Superior temporal gyrus (tissue), 1 donor: Measurements from ENCODE around the gene RAPGEF3.

ENCODE experiments used
- DNase-seq: peaks from one replicate; pipeline ENCODE4 v3.0.0-alpha.2; 2016; ENCODE audit errors: extremely low spot score

RAPGEF3 gene

GRCh38 chr12:47744005-47744651, 14.6 kb downstream of the RAPGEF3 start:
- DNase-seq = no peak

DNA sequence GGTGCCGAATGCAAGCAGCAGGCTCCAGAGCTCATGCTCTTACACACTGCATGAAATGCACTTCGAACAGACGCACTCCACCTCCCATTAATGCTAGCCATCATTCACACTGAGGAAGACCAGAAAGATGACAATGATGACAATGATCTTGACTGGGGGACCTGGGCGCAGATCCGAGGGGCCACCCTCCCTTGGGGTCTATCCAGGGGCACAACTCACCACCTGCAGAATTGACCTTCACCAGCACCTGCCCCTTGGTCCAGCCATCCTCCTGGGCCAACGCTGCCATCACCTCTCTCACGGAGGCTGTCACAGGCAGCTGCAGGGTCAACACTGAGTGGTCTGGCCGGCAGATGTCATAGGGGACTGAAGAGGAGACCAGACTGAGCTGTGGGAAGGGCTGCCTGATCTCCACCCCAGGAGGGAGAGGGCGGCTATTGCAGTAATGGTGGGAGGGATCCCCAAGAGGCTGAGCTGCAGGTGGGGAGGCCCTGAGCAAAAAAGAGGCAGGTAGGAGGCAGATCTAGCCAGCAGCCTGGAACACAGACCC, 15.3 kb downstream of the RAPGEF3 start:
- DNase-seq = no peak

DNA sequence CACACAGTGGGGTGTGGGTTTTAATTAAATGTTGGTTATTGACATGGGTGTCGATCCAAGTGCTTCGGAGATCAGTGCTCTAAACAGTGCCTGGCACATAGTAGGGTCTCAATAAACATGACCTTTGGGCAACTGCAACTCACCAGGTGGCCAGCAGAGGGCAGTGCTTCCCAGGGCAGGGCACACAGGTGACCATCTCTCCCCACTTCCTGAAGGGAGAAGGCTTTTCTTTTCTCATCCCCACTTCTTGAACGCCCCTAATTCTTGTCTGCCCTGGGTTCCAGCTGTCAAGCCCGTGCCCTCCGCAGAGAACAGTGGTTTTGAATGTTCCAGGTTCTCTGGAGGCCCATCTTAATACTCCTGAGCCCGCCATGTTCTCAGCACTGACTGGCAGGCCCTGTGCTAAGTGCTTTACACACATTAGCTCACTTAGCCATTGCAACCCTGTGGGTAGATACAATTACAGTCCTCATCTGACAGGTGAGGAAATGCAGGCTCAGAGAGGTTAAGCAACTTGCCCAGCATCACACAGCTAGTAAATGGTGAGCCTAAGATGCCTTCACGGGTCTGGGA, 16.3 kb downstream of the RAPGEF3 start:
- DNase-seq = no peak

- peak; percentile 95 for DNase-seq
Measured at GRCh38 chr12:47741340-47741703, 17.4 kb downstream of the RAPGEF3 start.

GRCh38 chr12:47740606-47741339, 17.9 kb downstream of the RAPGEF3 start:
- no peak for DNase-seq

DNA sequence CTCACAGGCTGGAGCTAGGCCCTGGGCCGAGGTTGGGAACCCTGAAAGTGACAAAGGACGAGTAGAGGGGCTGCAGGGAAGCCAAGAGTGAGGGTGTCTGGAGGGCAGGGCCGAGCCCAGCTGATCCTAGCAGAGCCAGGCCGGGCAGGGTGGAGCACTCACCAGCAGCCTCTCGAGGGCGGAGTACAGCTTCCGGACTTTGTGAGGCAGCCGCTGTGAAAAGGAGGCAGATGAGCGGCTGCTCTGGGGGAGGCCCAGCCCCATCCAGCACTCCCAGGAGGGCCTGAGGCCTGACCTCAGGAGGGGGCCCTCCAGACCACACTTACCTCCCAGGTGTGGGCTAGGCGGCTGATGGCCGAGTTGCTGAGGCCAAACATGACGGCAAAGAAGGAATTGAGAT, 18.7 kb downstream of the RAPGEF3 start:
- DNase-seq = no peak

DNA sequence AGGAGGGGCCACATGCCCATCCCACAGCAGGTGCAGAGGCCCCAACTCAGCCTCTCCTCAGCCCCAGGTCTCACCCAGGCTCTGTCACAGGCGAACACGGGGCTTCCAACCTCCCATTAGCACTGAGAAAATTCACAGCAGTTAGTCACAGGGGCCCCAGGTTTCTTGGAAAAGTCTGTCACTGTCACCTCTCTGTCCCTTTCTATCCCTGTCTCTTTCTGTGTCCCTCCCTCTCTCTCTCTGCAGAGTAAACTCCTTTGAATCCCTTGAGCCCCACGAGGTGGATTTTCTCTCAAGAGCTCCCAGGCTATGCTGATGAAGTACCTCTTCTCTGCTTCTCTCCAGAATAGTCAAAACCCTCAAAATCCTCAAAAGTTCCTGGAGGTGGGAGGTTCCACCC, 19.4 kb downstream of the RAPGEF3 start:
- no peak for DNase-seq

DNA sequence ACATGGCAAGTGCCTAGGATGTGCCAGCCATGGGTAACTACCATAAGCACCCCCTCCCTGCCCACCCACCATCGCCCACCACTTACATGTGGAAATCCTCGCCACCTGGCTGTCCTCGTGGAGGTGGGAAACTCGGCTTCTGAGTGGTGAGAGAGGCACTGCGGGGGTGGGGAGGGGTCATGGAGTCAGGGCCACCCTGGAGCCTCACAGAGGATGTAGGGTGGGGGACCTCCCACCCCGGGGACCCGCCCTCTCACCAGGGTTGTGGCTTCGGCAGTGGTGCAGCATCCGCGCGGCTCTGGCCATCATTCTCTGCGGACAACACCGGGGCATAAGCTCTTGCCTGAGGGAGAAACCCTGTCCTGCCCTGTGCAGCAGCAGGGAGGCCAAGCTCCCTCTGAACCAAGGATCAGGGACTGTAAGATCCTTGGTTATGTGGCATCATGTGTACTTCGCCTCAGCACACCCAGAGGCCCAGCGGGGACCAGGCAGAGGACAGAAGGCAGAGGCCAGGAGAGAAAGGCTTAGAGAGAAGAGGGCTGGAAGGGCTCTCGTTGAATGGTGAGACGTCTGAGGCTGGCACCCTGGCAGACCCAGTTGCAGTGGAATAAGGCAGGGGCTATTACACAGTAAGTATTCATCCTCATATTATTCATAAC, 20.6 kb downstream of the RAPGEF3 start:
- no peak for DNase-seq

DNA sequence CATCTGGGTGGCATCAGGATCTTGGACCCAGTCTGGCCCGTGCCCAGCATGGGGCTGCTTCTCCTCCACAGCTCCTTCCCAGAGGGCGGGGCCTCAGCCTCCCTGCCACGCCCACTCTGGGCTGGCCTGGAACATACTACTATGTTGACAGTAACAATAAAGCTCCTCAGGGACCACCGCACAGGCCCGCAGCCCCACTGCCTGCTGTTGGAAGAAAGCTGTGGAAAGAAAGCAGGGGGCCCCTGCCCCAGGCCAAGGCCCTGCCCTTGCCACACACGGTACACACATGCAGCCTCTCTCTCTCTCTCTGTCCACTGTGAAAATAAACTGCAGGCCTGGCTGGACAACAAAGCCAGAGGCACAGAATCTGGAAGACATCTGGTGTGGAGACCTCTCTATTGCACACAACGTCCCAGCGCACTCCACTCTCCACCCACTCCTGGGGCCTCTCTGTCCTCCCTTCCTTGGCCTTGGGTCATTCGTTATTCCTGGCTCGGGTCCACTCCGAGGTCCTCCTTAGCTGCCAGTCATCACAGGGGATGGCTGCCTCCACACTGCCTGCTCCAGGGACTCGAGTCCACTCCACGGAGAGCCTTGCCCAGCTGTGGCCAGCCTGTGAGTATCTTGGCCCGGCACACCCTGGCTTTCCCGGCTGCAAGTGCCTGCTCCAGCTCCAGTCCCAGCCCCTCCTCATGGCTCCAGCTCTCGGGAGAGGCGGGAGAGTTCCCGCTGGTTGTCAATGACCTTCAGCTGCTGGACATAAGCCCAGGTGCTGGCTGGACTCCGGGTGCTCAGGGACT, 21.6 kb downstream of the RAPGEF3 start:
- peak; percentile 78 for DNase-seq

DNA sequence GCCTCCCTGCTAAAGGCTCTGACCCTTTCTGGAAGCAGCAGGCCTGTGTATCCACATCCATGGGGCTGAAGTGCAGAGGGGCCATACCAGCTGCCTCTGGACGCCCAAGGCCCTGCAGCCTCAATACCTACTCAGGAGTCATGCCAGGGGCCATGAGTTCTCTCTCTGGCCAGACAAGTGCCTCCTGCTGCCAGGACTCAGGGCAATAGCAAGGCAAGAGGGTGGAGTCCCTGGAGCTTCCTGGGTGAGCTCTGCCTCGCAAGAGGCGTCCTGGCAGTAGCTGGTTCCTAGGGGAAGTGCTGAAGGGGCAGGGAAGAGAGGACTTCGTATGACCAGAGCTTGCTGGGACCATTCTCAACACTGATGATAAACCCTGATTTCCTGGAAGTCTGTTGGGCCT, 22.5 kb downstream of the RAPGEF3 start:
- DNase-seq = no peak

- no peak for DNase-seq
Measured at GRCh38 chr12:47735649-47736048, 23.0 kb downstream of the RAPGEF3 start.

- DNase-seq = peak; percentile 60
Measured at GRCh38 chr12:47734725-47735480, 23.8 kb downstream of the RAPGEF3 start.

DNA sequence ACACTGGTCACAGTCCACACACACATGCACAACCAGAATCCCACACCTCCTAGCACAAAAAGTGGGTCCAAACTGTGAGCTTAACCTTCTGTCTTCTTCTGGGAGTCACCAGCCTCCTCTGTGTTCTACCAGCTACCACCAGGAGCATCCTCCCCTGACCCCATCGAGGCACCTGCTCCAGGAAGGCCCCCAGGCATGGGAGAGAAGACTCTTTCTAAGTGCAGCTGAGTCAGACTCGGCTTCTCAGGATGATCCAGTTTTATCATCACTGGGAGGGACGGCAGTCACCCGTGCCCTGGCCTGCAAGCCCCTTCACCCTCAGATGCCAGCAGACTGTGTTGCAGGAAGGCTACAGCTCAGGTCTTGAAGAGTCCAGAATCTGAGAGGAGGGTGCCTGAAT, 25.5 kb downstream of the RAPGEF3 start:
- DNase-seq = no peak

DNA sequence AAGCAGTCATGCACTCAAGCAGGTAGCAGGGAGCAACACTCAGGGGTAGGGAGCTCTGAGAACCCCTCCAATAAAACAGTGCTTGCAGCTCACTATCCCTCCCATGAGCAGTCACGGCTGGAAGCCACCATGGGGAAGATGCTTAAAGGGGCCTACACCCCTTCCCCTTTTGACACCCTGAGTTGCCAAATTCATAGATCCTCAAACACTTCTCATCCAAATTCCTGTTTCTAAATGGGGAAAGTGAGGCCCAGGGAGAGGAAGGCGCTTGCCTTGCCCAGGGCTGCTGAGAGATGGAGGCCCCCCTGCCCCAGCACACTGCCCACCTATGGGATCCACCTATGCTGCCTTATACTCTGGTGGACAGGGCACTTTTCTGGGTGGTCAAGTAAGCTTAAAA, 26.2 kb downstream of the RAPGEF3 start:
- DNase-seq = no peak

- no peak for DNase-seq
Measured at GRCh38 chr12:47731723-47732122, 27.0 kb downstream of the RAPGEF3 start.

DNA sequence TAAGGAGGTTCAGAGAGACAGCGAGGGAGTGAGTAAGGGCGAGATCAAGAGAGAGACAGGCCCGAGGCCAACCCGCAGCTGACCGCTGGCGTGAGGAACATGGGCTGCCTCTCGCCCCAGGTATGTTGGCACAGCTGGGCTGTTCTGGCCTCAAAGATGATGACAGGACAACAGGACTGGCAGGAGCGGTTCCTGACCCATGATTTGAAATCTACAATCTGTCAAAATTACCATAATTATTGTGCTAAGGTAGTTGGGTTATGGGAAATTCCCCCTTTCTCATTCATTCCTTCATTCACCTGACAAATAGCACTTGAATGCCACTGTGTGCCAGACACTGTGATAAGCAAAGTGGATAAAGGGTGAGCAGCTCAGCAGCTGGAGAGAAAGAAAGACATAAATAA, 28.3 kb downstream of the RAPGEF3 start:
- no peak for DNase-seq

DNA sequence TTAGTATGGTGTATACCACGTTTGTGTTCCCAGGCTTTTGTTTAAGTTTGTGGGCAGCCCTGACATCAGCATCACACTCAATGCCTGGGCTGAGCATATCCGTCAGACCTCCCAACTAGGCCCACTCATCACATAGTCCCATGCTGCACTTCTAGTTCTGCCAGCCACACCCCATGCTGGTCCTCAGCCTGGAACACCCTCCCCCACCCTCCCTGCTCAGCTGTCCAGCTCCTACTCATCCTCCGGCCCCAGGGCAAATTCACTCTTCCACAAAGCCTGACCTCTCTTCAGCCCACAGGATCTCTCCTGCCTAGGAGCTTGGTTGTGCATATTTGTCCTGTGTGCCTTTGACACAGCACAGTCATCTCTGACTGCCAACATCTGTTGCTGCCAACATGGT, 29.4 kb downstream of the RAPGEF3 start:
- no peak for DNase-seq

- DNase-seq = no peak
Measured at GRCh38 chr12:47725893-47726292, 32.8 kb downstream of the RAPGEF3 start.

DNA sequence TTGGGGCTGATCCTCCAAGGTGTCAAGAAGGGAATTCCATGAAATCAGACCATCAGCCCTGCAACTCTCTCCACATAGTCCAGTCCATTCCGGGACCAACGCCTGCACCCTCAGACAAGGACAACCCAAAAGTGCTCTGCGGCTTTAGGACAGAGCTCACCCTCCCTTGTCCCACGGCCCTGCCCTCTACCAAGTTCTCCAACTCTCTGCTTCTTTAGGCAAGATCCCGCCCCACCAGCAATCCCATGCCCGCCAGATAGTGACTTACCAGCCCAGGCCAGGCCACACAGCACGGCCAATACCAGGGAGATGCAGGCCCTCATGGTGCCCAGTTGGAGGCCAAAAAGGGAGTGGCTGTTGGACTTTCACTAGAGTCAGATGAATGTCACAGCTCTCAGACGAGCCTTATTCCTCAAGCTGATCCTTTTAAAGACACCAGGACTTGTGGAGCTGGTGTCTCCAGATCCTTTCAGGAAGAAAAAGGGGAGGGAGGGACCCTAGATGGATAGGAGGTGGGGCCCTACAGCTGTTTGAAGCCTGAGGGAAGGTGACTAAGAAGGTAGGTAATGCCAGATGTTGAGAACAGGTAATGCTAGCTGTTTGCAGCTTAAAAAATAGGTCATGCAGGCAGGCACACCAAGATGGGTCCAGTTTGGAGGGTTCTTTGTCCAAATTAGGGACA, 33.4 kb downstream of the RAPGEF3 start, which contains the start of gene ENDOU:
Gene ENDOU, minus strand, starts transcription at position 400 of the 682 bp plus-strand sequence. Its CDS starts 77 bp downstream, at position 323.
- DNase-seq = no peak
